ENCODE results near the gene UNC5C. TPM values are rescaled to one million over a fixed set of nuclear protein-coding genes. Genes with fewer than 3 reads are reported as not detected.
"Not testable (repeated sequence)": the region's sequence is repeated elsewhere in the genome, so short reads cannot be mapped to it uniquely, and the experiment has no call there.

Gene UNC5C
- total RNA-seq, 1 donor from 2014 or later = 1.7 TPM

DNA sequence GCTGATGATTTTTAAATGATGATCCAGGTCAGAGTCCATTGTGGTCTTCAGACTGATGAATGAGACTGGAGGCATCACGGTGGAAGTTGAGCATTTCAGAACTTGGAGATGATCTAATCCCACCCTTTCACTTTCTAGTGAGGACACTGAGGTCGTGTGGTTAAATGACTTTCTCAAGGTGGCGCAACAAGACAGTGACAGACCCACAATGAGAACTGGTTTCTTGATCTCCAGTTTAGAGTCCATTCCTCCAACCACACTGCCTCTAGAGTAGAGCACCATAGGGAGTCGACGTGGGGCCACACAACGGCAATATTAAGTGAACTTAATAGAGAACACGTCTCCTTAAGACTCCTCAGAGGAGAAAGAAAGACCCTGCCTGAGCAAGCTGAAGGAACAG is 381.0 kb downstream of the UNC5C start:
- intact Hi-C loops (cut with DNase I) = loop anchor here (10.0 kb wide), 1 partner anchor 867 kb away; no protein-coding TSS in a partner anchor
- no peak for DNase-seq (ENCODE audit: low spot score)

GRCh38 chr4:95165926-95166524 is 382.7 kb downstream of the UNC5C start:
- no peak for DNase-seq (ENCODE audit: low spot score)
- intact Hi-C loops (cut with DNase I) = loop anchor here (10.0 kb wide), 1 partner anchor 869 kb away; no protein-coding TSS in a partner anchor

- intact Hi-C loops (cut with DNase I) = loop anchor here (10.0 kb wide), 1 partner anchor 872 kb away; no protein-coding TSS in a partner anchor
- DNase-seq (ENCODE audit: low spot score) = no peak
Measured at GRCh38 chr4:95162867-95163266, 385.9 kb downstream of the UNC5C start.

- intact Hi-C loops (cut with DNase I) = loop anchor here (10.0 kb wide), 1 partner anchor 873 kb away; no protein-coding TSS in a partner anchor
Measured at GRCh38 chr4:95161781-95162469, 386.8 kb downstream of the UNC5C start.

DNA sequence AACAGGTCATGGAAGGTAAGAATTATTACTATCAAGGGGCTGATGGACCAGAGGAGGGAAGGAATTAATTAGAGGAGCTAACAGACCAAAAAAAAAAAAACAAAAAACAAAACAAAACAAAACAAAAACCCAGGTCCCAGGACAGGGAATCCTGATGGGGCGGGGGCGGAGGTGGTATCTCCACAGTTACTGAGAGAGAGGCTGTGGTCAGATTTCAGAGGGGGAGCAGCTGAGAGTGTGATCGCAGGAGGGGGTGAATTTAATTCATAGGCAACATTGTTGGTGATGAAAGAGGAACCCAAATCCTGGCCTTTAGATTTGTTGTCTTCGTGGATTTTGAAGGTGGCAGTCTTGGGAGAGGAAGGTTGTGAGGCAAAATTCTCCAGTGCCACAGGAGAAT is 389.4 kb downstream of the UNC5C start:
- DNase-seq (ENCODE audit: low spot score) = no peak
- intact Hi-C loops (cut with DNase I) = no loop called here

More at GRCh38 chr4:95161781-95162469, 386.8 kb downstream of the UNC5C start:
- no peak for DNase-seq (ENCODE audit: low spot score)

GRCh38 chr4:95158626-95159025 is 390.1 kb downstream of the UNC5C start:
- no peak for DNase-seq (ENCODE audit: low spot score)
- intact Hi-C loops (cut with DNase I) = no loop called here

DNA sequence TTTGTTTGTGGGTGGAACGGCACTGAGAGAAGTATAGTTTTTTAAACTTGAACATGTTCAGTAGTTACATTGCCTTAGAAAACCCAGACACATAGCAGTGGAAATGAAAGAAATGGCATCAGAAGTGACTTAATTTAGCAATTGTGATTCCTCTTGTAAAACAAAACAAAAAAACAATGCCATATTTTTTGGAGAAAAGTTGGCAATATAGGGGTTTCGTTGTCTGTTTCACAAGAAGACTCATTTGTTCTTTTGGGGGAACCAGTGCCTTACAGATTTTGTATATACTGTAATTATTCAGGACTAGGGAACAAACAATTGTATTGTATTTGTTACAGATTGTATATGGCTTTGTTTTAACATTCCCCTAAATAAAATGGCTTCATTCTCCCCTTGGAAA is 390.7 kb downstream of the UNC5C start:
- DNase-seq (ENCODE audit: low spot score) = no peak
- intact Hi-C loops (cut with DNase I) = no loop called here

- no peak for DNase-seq (ENCODE audit: low spot score)
- intact Hi-C loops (cut with DNase I) = no loop called here
Measured at GRCh38 chr4:95157596-95157995, 391.2 kb downstream of the UNC5C start.

DNA sequence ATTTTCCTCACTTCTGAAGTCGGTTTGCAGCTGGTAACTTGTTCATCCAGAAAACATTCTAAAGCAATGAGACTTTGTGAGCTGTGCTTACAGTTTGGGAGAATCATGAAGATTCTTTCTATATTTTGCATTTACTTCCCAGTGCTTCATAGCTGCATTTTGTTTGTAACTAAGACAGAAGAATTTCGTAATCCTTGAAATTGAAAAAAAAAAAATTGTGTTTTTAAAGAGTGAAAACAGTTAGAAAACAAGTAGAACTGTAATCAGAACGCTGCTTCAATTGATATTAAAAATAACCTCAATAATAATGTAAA is 392.4 kb downstream of the UNC5C start:
- no peak for DNase-seq (ENCODE audit: low spot score)
- intact Hi-C loops (cut with DNase I) = no loop called here

GRCh38 chr4:95155759-95156451 is 392.9 kb downstream of the UNC5C start:
- DNase-seq (ENCODE audit: low spot score) = no peak
- intact Hi-C loops (cut with DNase I) = no loop called here

- intact Hi-C loops (cut with DNase I) = no loop called here
- DNase-seq (ENCODE audit: low spot score) = no peak
Measured at GRCh38 chr4:95153182-95153581, 395.6 kb downstream of the UNC5C start.

GRCh38 chr4:95151255-95151654 is 397.5 kb downstream of the UNC5C start:
- intact Hi-C loops (cut with DNase I) = no loop called here
- no peak for DNase-seq (ENCODE audit: low spot score)

GRCh38 chr4:95142932-95143331 is 405.8 kb downstream of the UNC5C start:
- intact Hi-C loops (cut with DNase I) = no loop called here
- no peak for DNase-seq (ENCODE audit: low spot score)

- DNase-seq (ENCODE audit: low spot score) = no peak
- intact Hi-C loops (cut with DNase I) = no loop called here
Measured at GRCh38 chr4:95141361-95141760, 407.4 kb downstream of the UNC5C start.

- intact Hi-C loops (cut with DNase I); DNase-seq (ENCODE audit: low spot score): not testable (repeated sequence)
Measured at GRCh38 chr4:95139424-95139823, 409.3 kb downstream of the UNC5C start.

DNA sequence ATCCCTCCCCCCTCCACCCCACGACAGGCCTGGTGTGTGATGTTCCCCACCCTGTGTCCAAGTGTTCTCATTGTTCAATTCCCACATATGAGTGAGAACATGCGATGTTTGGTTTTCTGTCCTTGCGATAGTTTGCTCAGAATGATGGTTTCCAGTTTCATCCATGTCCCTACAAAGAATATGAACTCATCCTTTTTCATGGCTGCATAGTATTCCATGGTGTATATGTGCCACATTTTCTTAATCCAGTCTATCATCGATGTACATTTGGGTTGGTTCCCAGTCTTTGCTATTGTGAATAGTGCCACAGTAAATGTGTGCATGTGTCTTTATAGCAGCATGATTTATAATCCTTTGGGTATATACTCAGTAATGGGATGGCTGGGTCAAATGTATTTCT is 414.8 kb downstream of the UNC5C start:
- intact Hi-C loops (cut with DNase I); DNase-seq (ENCODE audit: low spot score): not testable (repeated sequence)

GRCh38 chr4:95129821-95130311 is 418.9 kb downstream of the UNC5C start:
- intact Hi-C loops (cut with DNase I) = no loop called here
- DNase-seq (ENCODE audit: low spot score) = no peak

GRCh38 chr4:95129031-95129430 is 419.7 kb downstream of the UNC5C start:
- intact Hi-C loops (cut with DNase I) = no loop called here
- DNase-seq (ENCODE audit: low spot score) = no peak

GRCh38 chr4:95124906-95125504 is 423.8 kb downstream of the UNC5C start:
- intact Hi-C loops (cut with DNase I) = no loop called here
- no peak for DNase-seq (ENCODE audit: low spot score)

- intact Hi-C loops (cut with DNase I) = no loop called here
- no peak for DNase-seq (ENCODE audit: low spot score)
Measured at GRCh38 chr4:95122001-95122400, 426.8 kb downstream of the UNC5C start.

Data from cardiac septum (tissue), 1 donor.